Embryonic facial prominence (tissue), 1 donor: ENCODE measurements around the gene ZP2.
A peak's percentile ranks its signal among the peaks of the same experiment; 100 is the strongest.
"Not testable (repeated sequence)": the region's sequence is repeated elsewhere in the genome, so short reads cannot be mapped to it uniquely, and the experiment has no call there.

Experiments used
- DNase-seq: peaks from one replicate; pipeline ENCODE4 v3.0.0-alpha.2; 2016; ENCODE audit errors: extremely low spot score

ZP2 gene

GRCh38 chr16:21211486-21211885, at the start of gene ZP2:
ZP2 (minus strand) TSS chr16:21211574; CDS start chr16:21211547, 27 bp downstream.
- no peak for DNase-seq

- no peak for DNase-seq
Observed at GRCh38 chr16:21257284-21257683, 45.9 kb upstream of the ZP2 start.

- no peak for DNase-seq
Observed at GRCh38 chr16:21256636-21257035, 45.3 kb upstream of the ZP2 start.

- no peak for DNase-seq
Observed at GRCh38 chr16:21253470-21253869, 42.1 kb upstream of the ZP2 start.

- DNase-seq, result no peak
Observed at GRCh38 chr16:21250072-21250923, 38.9 kb upstream of the ZP2 start.

- not testable (repeated sequence) for DNase-seq
Observed at GRCh38 chr16:21248179-21248578, 36.8 kb upstream of the ZP2 start.

- DNase-seq, result peak; percentile 45
Observed at GRCh38 chr16:21244518-21245215, 33.3 kb upstream of the ZP2 start.

- DNase-seq, result no peak
Observed at GRCh38 chr16:21242756-21243155, 31.4 kb upstream of the ZP2 start.

GRCh38 chr16:21239646-21240045, 28.3 kb upstream of the ZP2 start:
- no peak for DNase-seq

GRCh38 chr16:21236831-21237230, 25.5 kb upstream of the ZP2 start:
- DNase-seq, result no peak

- DNase-seq, result no peak
Observed at GRCh38 chr16:21235199-21235585, 23.8 kb upstream of the ZP2 start.

GRCh38 chr16:21233521-21234150, 22.3 kb upstream of the ZP2 start, which contains the start of gene ANKS4B:
ANKS4B (plus strand) TSS chr16:21233699; CDS start chr16:21233738, 39 bp downstream.
- no peak for DNase-seq

GRCh38 chr16:21233045-21233520, 21.7 kb upstream of the ZP2 start:
- no peak for DNase-seq

- DNase-seq, result no peak
Observed at GRCh38 chr16:21228361-21228872, 17.0 kb upstream of the ZP2 start.

- DNase-seq, result no peak
Observed at GRCh38 chr16:21227866-21228265, 16.5 kb upstream of the ZP2 start.

GRCh38 chr16:21226749-21227148, 15.4 kb upstream of the ZP2 start:
- peak; percentile 49 for DNase-seq

- DNase-seq, result no peak
Observed at GRCh38 chr16:21224800-21225199, 13.4 kb upstream of the ZP2 start.

GRCh38 chr16:21223787-21224186, 12.4 kb upstream of the ZP2 start:
- DNase-seq, result no peak

- DNase-seq, result no peak
Observed at GRCh38 chr16:21222495-21223337, 11.3 kb upstream of the ZP2 start.

GRCh38 chr16:21219551-21219950, 8.2 kb upstream of the ZP2 start:
- no peak for DNase-seq

- no peak for DNase-seq
Observed at GRCh38 chr16:21218153-21218552, 6.8 kb upstream of the ZP2 start.
